Endothelial cell of umbilical vein (primary cell): Measurements from ENCODE around the gene RPS6KB1. TPM values are rescaled to one million over a fixed set of nuclear protein-coding genes. Genes with fewer than 3 reads are reported as not detected.

ENCODE experiments used
- BruUV-seq: library from RNA; stranded (reverse); fragments of 400-500 nt; replicated peaks from 2 replicates; lab custom pipeline; 2021; lab: Mats Ljungman, UMichigan
- CTCF ChIA-PET: fragments of 300-600, 350-600 bp; sonication (Branson Sonifier 250); formaldehyde crosslinking; loops from one replicate; lab custom pipeline; 2021; ENCODE audit warnings: antibody characterized with exemption, inconsistent platforms; lab: Charles Lee
- POLR2A ChIA-PET: fragments of 300-600, 350-600 bp; sonication (Branson Sonifier 250); formaldehyde crosslinking; loops from one replicate; lab custom pipeline; 2021; ENCODE audit warnings: antibody characterized with exemption, inconsistent platforms; lab: Charles Lee
- DNase-seq: peaks from one replicate; pipeline ENCODE4 v3.0.0-alpha.2; 2011; ENCODE audit warnings: low read depth, low spot score
- FAIRE-seq: peaks from 2 replicates; lab custom pipeline; 2011; peaks lifted over from hg19 to GRCh38; lab: Jason Lieb, UNC
- H2AFZ ChIP-seq: 2 replicates; pipeline ENCODE4 v1.6.0; 2012; ENCODE audit warnings: low read depth, low read length, control low read depth, inconsistent platforms
- H3K27ac ChIP-seq: 2 replicates; pipeline ENCODE4 v1.5.1; 2011; ENCODE audit warnings: low read depth, mild to moderate bottlenecking, control low read depth, low read length, moderate library complexity; ENCODE audit not compliant: insufficient read depth
- H3K27me3 ChIP-seq, 2 experiments: 2 replicates each; pipeline versions ENCODE4 v1.6.0 to v1.6.1; 2011; ENCODE audit warnings: low read length in 2 of 2, mixed read lengths in 1 of 2; ENCODE audit not compliant: control insufficient read depth in 2 of 2, insufficient read depth in 2 of 2
- H3K36me3 ChIP-seq, 2 experiments: 2 replicates in 1 of 2; 3 replicates in 1 of 2; pipeline ENCODE4 v1.5.1; 2011; ENCODE audit warnings: low read length in 2 of 2, mild to moderate bottlenecking in 1 of 2, moderate library complexity in 1 of 2; ENCODE audit not compliant: control insufficient read depth in 2 of 2, insufficient read depth in 2 of 2; ENCODE audit errors: extremely low read depth in 1 of 2
- H3K4me1 ChIP-seq: 3 replicates; pipeline ENCODE4 v1.5.1; 2011; ENCODE audit warnings: mild to moderate bottlenecking, low read length; ENCODE audit not compliant: control insufficient read depth, insufficient read depth; ENCODE audit errors: extremely low read depth
- H3K4me2 ChIP-seq: 2 replicates; pipeline ENCODE4 v1.6.1; 2011; ENCODE audit warnings: low read length, control low read depth, mixed read lengths; ENCODE audit not compliant: insufficient read depth
- H3K4me3 ChIP-seq, 3 experiments: fragments of 200-600 bp in 1 of 3; sonication (generic), shearing (Covaris generic) in 1 of 3; replicated peaks in 1 of 3; 2 replicates each; pipeline ENCODE4 v1.5.1; 2011 to 2016; ENCODE audit warnings: control low read depth in 3 of 3, low read length in 3 of 3, mild to moderate bottlenecking in 2 of 3, inconsistent platforms in 1 of 3, low read depth in 1 of 3, moderate library complexity in 1 of 3; ENCODE audit not compliant: insufficient read depth in 1 of 3
- H3K79me2 ChIP-seq: 2 replicates; pipeline ENCODE4 v1.6.0; 2012; ENCODE audit warnings: low read length, inconsistent platforms; ENCODE audit not compliant: control insufficient read depth, insufficient read depth
- H3K9ac ChIP-seq: replicated peaks from 2 replicates; pipeline ENCODE3; 2011; ENCODE audit warnings: low read length, control low read depth; ENCODE audit not compliant: insufficient read depth; ENCODE audit errors: extremely low read depth
- H3K9me1 ChIP-seq: replicated peaks from 3 replicates; pipeline ENCODE4 v1.6.0; 2011; ENCODE audit warnings: mild to moderate bottlenecking, low read length; ENCODE audit not compliant: control insufficient read depth, insufficient read depth; ENCODE audit errors: extremely low read depth
- H3K9me3 ChIP-seq: replicated peaks from 2 replicates; pipeline ENCODE4 v1.5.1; 2012; ENCODE audit warnings: low read length, inconsistent platforms; ENCODE audit not compliant: control insufficient read depth, insufficient read depth
- H4K20me1 ChIP-seq: replicated peaks from 2 replicates; pipeline ENCODE3; 2011; ENCODE audit warnings: mild to moderate bottlenecking, low read length; ENCODE audit not compliant: control insufficient read depth, insufficient read depth; ENCODE audit errors: extremely low read depth
- CTCF ChIP-seq, 2 donors: IDR thresholded peaks; 1 replicate in 1 of 2; 2 replicates in 1 of 2; pipeline ENCODE4 v1.5.1; 2011; ENCODE audit warnings: low read length in 2 of 2, mild to moderate bottlenecking in 2 of 2, moderate library complexity in 2 of 2, control low read depth in 1 of 2, inconsistent platforms in 1 of 2, low read depth in 1 of 2; ENCODE audit not compliant: insufficient read depth in 1 of 2; ENCODE audit errors: extremely low read depth in 1 of 2
- EZH2 ChIP-seq: IDR thresholded peaks from 2 replicates; pipeline ENCODE4 v1.6.1; 2012; ENCODE audit warnings: borderline replicate concordance, low read depth, mild to moderate bottlenecking, moderate library complexity, low read length, inconsistent platforms; ENCODE audit not compliant: severe bottlenecking
- FOS ChIP-seq: IDR thresholded peaks from 2 replicates; pipeline ENCODE4 v1.6.1; 2011; ENCODE audit warnings: mild to moderate bottlenecking, low read length, moderate library complexity, borderline replicate concordance; ENCODE audit not compliant: insufficient read depth
- GATA2 ChIP-seq: IDR thresholded peaks from 2 replicates; pipeline ENCODE4 v1.7.0; 2011; ENCODE audit warnings: low read depth, mild to moderate bottlenecking, moderate library complexity, mixed read lengths, low read length; ENCODE audit not compliant: insufficient read length, insufficient read depth
- JUN ChIP-seq: IDR thresholded peaks from 2 replicates; pipeline ENCODE4 v1.6.1; 2011; ENCODE audit warnings: borderline replicate concordance, low read depth; ENCODE audit not compliant: insufficient read length, insufficient read depth
- MYC ChIP-seq: IDR thresholded peaks from one replicate; pipeline ENCODE4 v1.6.1; 2011; ENCODE audit warnings: mild to moderate bottlenecking, low read depth, low read length
- POLR2A ChIP-seq: IDR thresholded peaks from 2 replicates; pipeline ENCODE4 v1.6.1; 2012; ENCODE audit warnings: low read depth, mild to moderate bottlenecking, control low read depth, low read length
- POLR2AphosphoS5 ChIP-seq: IDR thresholded peaks from 2 replicates; pipeline ENCODE4 v1.6.1; 2012; ENCODE audit warnings: low read depth, mild to moderate bottlenecking, control low read depth, low read length, moderate library complexity; ENCODE audit not compliant: insufficient read depth
- dilution Hi-C: fragments of 300-500 bp; cut with MboI; formaldehyde crosslinking; loops from one replicate; pipeline ENCODE4 v1.15.0; 2019; ENCODE audit warnings: low sequenced_read_pairs; ENCODE audit not compliant: extremely low pct_ligation_motif_present
- intact Hi-C: fragments of 100-400 bp; cut with micrococcal nuclease; formaldehyde crosslinking; loops from one replicate; pipeline ENCODE4 v1.10.0; 2022
- polyA plus RNA-seq, 4 experiments: library from polyadenylated mRNA; depleted of rRNA in 3 of 4; stranded (reverse) in 3 of 4; unstranded in 1 of 4; fragments of >200 nt; gene quantifications; 2 replicates each; pipeline versions ENCODE4 v1.2.1 to v1.2.3, GENCODE V29; 2011 to 2012; ENCODE audit warnings: missing spikeins in 1 of 4
- total RNA-seq: library from RNA; stranded (reverse); gene quantifications from 2 replicates; pipeline ENCODE4 v1.2.3, GENCODE V29; 2021
- TF ChIP-seq, protein P1 (sequence below): IDR thresholded peaks from 2 replicates; pipeline ENCODE4 v1.6.1; 2011; ENCODE audit not compliant: insufficient read depth, insufficient read length

Gene RPS6KB1
- total and polyA plus RNA-seq, 2 donors (not counting 3 experiments of a cell fraction or from before 2014, with no cell fraction given), result 5.4 to 45.7 TPM

- dilution Hi-C loops (no loop called here), intact Hi-C loops (no loop called here)
- FAIRE-seq, result no peak
- BruUV-seq, result no TSS peak
- Histone ChIP-seq H4K20me1 (peaks cover 2% of the 10 kb centered on the region), H3K79me2 (peaks cover 70% of the 10 kb centered on the region), H3K4me2 (no peak overlapping the region), H2AFZ (no peak overlapping the region), H3K9me1 (no peaks in the 10 kb centered on the region), H3K27me3 (no peaks in the 10 kb centered on the region), H3K9ac (no peak overlapping the region), H3K27ac (no peak overlapping the region), H3K4me3 (no peak overlapping the region), H3K36me3 (no peaks in the 10 kb centered on the region), H3K4me1 (no peaks in the 10 kb centered on the region), H3K9me3 (no peaks in the 10 kb centered on the region)
- DNase-seq, result no peak
- POLR2A ChIA-PET, result no interaction called here
- CTCF ChIA-PET, result interaction anchor here (4.0 kb wide), 1 partner anchor 12 kb away, joined by 16 read pairs; no protein-coding TSS in a partner anchor
- TF ChIP-seq JUN (no peak), EZH2 (no peak), CTCF (IDR thresholded peaks at IDR 0.05; ENCODE audit: extremely low read depth in 1 of 2, insufficient read depth in 1 of 2, low read depth in 1 of 2, low read length in 2 of 2) (no peak), GATA2 (no peak), POLR2AphosphoS5 (no peak), MYC (no peak), POLR2A (no peak), FOS (no peak)
- TF ChIP-seq, protein P1, sequence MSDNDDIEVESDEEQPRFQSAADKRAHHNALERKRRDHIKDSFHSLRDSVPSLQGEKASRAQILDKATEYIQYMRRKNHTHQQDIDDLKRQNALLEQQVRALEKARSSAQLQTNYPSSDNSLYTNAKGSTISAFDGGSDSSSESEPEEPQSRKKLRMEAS, result no peak
Measured at GRCh38 chr17:59901604-59902003, 8.7 kb downstream of the RPS6KB1 start.
